ENCODE results near the gene GABRG3.

GABRG3 gene

DNA sequence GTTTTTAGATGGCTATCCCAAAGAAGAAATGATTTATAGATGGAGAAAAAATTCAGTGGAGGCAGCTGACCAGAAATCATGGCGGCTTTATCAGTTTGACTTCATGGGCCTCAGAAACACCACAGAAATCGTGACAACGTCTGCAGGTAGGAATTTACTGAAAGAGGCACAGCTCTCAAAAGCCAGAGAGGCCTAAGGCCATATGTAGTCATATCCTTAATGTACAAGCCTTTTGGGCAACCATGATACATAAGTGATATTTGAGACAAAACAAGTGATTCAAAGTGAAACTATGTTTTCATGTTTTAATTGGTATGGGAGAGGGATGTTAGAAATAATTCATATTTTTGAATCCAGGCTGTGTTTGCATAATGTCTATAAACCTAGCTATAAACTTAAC lies 509.7 kb downstream of the GABRG3 start:
- no peak for DNase-seq

DNA sequence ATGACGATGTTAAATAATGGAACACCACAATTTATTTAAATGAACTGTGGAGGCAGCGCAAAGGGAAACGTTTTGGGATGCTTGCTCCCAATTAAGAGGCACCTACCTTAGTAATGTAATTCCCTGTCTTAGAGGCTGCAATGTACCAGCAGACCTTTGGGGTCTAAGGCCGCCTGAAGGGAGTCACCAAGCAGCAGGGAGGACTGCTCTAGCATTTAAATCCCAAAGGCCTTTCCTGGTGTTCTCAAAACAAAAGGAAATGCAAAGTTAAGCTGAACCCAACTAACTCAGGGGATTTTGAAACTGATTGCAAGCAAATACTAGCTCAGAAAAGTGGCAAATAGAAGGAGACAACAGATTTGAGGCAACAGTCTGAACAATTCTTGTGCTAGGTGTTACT lies 510.8 kb downstream of the GABRG3 start:
- DNase-seq = no peak

DNA sequence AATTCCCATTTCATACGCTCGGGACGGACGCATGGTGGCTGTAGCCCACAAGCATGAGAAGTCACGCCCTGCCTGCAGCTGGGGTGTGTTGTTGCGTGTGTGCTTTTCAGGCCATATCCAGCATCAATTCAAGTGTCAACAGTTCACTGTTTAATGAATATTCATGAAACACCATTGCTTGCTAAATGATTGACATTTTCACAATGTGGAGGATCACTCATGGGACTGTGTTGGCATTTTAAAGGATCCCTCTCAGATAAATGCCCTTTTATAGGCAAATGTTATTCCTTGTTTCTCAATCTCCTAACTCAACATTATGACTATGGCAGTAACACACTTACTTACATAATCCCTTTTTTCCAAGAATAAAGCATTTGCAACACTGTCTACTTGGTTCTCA lies 511.3 kb downstream of the GABRG3 start:
- no peak for DNase-seq

DNA sequence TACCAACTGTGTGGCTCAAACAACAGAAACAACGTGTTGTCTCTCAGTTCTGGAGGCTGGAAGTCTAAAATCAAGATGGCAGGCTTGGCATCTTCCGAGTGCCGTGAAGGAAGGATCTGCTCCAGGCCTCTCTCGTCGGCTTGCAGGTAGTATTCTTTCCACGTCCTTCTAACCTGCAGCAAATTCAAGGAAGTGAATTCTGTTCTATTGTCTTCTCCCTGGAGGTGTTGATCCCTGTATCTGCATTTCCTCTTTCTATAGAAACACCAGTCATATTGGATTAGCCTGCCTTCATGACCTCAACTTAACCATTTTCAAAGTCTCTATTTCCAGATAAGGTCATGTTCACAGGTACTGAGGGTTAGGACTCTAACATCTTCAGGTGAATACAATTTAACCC lies 512.1 kb downstream of the GABRG3 start:
- no peak for DNase-seq

DNA sequence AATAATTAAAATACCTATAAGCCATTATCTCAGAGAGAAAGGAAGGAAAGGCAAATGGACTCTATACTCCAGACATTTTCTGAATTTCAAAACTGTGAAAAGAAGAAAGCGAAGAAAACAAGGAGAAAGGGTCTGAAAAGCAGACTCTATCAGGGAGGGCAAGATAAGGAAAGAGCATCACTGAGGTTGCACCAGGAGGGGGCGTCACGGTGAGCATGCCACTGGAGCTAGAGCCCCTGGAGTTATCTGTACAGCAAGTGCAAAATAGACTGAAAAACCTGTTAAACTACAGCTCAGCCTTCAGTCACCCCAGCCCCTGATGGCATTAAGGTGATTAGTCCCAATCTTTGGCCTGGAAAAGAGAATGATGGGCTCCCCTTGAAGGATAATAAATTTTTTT lies 514.3 kb downstream of the GABRG3 start:
- DNase-seq = no peak

DNA sequence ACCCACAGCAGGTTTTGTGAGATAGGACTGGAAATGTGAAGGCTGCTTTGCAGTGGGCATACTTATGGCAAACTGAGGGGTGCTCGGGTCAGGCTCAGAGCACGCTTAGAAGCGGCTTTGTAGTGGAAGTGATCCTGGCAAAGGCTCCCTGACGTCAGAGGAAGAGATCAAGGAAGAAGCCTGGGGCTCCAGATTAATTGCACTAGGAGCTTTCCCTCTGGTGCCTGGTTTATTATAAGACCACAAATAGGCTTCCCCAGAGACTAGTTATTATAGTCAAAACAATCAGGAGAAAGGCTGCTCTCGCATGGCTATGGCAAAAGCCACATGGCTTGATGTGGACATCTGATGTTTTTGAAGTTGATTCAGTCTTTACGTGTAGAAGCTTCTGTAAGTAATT lies 515.1 kb downstream of the GABRG3 start:
- no peak for DNase-seq

DNA sequence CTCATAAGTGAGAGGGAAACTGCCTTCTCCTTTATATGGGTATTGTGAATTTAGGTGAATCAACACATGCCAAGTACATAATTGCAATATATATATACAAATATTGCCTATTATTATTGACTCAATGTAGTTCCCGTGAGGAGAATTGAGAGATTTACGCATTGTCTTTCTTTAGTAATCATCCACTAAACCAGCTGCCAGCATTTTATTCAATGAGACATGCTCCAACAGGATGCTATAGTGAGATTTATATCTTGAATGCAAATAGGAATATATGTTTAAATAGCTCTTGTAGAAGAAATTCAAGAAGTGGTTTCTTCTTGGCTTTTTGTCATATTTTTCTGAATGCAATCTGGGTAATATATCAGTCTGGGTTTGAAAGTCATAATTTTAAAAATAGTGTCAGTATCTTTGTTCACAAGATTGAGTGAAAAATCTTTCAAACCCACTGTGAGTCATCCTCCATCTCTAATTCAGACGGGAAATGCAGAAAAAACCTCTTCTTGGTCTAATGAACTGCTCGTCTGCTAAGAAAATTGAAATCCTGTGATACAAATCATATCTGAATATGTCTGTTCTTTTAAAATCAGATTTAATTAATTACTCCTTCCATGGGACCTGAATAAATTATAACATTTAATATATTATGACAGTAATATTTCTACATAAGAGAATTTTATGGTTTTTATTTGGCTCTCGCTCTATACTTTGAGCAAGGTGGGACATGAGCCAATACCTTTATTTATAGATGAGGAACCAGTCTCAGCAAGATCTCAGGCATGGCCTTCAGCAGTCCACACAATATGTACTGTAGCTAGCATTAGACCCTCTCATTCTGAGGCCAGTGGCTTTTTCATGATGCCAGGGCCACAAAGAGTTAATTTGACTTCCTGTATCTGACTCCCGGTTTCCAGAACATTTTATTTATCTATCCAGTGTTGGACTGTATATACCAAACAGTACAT lies 516.0 kb downstream of the GABRG3 start:
- no peak for DNase-seq

DNA sequence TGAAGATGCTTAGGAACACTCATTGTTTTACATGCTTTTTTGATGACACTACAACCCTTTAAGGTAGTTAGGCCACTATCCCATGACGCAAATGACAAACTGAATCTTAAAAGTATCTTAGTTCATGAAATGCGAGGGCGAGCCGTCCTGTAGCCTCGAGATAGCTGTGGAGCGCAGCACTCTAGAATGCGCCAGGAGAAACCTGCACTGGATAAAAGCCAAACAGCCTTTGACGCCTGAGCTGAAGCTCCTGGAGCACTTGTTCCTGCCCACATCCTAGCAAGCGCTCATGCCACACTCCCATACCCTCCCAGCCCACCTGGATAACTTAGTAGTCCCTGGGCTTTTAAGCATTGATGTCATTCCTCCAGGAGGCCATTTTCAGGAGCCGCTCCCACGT lies 516.9 kb downstream of the GABRG3 start:
- no peak for DNase-seq

DNA sequence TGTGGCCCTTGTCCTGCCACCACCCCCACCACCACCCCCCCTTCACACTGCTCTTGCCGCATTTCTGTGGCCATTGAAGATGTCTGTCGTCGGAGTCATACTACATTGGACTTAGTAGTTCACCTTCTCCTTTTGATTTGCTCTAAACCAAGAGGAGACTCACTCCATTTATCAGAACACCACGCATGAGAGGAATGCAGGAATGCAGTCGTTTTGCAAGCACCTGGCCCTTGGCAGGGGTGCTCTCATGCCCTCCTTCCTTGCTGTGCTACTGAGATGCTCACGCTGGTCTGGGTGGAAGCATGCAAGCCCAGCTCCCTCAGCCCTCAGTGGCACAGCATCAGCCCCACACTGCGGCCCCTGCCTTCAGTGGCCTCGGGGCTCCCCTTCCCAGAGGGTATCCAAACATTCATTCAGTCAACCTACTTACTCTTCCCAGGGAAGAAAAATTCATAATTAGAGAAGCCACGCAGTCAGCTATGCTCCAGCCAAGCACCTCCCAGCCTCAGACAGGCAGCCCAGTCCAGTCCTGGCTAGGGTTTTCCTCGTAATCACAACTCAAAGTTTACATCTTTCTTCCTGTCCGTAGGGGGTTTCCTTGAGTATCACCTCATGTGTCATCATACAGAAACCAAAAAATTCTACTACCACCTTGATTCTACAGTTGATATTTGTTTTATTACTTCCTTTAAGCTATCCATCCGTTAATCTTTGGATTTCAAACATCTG lies 520.0 kb downstream of the GABRG3 start:
- DNase-seq = no peak

DNA sequence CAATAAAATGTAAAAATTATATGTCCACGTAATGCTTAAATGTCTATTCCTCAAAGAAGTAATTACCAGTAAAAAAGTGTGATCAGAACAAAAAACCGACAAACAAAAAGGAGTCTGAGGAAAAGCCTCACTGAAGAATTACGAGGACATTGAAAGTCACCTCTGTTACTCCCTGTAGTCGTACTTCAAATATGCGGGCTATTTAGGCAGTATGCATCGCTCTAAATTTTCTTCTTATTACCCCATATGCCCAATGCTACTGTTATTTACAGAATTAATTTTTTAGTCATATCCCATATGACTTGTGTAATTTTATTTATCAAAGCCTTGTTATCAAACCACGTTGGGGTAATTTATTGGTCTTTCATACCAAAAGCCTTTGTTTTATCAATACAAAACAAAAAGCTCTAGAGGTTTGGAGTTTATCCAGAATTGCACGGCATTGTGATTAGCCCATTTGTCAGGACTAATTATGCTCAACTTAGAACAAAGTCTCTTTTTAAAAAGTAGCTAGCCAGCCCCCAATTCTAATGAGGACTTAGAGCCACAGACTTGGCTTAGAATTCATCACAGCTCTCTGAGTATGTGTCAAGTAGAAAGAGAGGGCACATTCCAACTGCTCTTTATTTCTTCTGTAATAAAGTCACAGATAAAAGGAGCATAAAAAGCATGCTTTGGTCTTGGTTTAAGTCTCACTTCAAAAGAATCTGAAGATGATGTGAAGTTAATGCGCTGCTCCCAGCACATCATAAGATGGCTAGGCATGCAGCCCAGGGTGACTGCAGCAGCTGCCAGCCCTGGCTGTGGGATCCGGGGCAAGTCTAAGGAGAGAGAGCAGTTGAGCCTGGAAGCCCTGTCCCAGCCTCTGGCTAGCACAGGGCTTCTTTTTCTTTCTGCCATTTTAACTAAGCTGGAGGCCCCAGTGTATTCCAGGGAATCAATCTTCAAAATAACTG lies 521.0 kb downstream of the GABRG3 start:
- DNase-seq = no peak

DNA sequence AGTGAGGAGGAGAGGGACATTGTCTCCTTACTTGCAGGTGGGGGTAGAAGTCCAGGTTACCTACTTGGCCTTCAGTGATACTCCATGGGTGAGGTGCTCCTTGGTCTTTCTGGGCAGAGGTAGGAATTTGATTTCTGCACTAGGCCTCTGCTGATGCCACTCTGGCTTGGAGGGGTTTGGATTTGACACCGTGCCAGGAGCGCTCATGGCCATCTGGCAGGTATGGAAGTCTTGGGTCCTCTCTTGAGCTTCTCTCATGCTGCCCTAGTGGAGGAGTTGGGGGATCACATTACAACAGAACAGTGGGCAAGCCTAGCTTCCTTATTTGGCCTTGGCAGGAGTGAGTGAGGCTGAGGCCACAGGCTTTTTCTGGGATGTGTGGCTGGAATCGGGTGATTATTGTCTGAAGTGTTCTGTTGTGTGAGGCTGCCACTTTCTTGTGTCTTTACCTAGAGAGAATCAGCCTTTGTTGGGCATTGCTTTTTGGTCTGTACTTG lies 525.0 kb downstream of the GABRG3 start:
- DNase-seq = no peak

DNA sequence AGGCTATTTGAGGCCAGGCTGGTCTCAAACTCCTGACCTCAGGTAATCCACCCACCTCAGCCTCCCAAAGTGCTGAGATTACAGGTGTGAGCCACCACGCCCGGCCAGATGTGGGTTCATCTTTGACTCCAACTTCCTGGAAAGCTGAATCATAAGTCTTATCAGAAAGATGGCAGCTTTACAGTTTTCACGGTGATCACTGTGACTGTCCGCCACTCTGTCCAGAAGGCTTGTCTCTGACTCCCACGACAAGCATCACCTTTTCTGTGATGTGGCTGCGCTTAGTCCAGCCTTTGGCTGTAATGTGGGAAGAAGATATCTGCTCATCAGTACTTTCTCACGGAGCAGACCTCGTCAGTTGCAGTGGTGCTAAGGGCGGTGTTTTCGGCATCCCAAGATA lies 527.7 kb downstream of the GABRG3 start:
- no peak for DNase-seq

DNA sequence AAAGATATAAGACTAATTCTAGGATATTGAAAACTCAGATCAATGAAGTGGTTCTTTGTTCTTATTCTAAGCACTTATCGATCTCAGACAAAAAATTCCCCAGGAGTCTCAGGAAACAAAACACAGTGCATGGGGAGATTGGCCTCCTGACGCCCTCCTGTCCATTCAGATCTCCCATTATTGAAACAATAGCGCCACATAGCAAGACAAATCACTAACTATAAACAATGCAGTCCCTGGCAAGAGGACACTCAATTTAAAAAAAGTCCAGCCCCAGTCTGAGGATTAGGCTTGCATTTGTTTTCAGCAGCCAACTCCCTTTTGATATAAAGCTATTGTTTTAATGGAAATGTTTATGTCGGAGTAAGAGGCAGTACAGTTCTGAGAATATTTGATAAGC lies 528.2 kb downstream of the GABRG3 start:
- DNase-seq = no peak

DNA sequence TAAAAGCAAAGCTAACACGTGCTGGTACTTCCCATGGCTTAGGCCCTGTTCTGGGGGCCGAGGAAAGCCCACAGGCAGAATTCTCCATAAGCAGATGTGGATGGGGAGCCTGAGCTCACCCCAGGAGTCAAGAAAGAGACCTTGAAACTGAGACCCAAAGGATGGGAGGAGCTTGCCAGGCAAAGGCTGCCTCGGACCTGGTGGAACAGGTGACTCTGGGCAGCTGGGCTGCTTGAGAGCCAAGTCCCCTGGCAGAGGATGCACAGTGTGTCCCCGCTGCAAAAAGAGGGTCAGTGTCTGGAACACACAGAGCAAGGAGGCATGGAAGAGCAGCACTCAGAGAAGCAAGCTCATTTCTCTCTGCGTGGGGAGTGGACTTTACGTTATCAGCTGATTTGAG lies 528.7 kb downstream of the GABRG3 start:
- DNase-seq = no peak

DNA sequence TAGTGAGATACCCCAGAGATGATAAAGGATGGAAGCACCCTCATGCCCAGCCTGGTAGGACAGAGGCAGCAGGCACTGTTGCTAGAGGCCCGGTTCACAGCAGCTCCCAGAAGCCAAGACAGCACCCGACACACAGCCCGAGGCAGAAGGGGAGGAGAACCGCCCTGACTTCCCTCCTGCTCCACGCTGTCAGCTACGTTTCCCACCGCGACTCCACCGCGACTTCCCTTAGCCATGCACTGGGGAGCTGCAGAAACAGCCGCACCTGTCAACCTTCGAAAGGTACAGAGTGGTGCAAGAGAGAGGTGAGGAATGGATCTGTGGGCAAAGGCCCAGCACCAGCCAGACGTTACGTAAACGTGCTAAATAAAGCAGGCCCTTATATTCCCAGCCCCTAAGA lies 529.2 kb downstream of the GABRG3 start:
- DNase-seq = no peak

DNA sequence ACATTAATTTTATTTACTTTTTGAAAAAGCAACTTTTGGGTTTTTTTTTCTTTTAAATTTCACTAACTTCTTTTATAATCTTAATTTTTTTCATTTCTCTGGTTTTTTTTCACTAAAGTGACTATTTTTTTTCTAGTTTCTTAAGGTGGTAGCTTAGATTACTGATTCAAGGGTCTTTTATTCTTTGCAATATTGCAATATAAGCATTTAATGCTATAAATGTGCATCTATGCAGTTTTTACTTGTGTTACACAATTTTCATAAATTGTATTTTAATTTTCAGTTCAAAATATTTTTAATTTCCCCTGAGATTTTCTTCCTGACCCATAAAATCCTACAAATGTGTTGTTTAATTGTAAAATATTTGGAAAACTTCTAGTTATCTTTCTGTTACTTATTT lies 535.8 kb downstream of the GABRG3 start:
- DNase-seq = no peak

DNA sequence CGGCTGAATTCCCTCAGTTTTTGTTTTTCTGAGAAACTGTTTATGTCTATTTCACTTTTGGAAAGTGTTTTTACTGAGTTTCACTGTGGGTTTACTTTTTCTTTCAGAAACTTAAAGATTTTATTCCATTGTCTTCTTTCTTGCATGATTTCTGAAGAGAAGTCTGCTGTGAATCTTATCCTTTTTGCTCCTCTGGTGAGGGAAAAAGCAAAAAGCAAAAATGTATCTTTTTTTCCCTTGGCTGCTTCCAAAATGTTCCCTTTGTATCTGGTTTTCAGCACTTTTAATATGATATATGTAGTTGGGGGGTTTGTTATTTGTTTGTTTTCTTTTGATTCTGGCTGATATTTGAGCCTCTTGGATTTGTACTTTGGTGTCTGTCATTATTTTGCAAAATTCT lies 538.0 kb downstream of the GABRG3 start:
- DNase-seq = no peak

DNA sequence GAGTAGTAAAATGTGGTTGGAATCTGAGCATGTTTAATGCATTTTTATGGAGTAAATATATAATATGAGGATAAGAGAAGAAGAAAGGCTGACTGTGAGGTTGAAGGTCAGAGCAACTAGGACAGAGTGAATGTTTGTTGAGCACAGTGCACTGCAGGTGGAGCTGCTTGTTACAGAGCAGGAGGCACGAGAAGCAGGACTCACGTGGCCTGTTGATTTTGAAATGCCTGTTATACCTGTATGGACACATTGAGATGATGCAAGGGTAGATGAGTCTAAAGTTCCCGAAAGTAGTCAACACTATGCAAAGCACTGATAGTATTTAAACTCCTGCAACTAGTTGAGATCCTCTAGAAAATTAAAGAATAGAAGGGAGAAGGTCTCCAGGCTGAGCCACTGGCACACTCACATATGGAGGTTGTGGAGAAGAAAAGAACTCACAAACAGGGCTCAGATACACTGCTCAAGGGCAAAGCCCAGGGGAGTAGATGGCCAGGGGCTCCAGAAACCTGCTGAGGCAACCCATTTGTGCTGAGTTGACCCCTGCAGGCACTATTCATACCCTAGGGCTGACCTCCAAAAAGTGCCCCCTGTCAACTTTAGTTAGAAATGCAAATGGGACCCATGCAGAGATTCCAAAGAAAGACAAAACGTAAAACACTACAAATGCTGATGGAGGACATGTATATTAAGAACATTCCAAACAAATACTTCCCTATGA lies 541.5 kb downstream of the GABRG3 start:
- DNase-seq = no peak

DNA sequence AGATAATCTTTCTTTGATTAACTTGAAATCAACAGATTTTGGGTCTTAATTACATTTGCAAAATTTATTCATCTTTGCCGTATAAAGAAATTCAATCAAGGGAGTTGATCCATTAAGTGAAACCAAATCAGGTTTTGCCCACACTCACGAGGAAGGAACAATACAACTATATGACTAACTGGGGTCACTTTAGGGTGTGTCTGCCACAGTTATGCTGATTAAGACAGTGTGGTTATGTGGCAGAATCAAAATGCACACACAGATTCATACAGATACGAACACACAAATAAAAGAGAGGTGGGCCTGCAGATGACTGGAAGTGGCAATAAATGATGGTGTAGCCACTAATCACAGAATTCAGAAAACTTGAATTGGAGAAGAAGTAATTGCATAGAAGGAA lies 543.5 kb downstream of the GABRG3 start:
- DNase-seq = no peak

DNA sequence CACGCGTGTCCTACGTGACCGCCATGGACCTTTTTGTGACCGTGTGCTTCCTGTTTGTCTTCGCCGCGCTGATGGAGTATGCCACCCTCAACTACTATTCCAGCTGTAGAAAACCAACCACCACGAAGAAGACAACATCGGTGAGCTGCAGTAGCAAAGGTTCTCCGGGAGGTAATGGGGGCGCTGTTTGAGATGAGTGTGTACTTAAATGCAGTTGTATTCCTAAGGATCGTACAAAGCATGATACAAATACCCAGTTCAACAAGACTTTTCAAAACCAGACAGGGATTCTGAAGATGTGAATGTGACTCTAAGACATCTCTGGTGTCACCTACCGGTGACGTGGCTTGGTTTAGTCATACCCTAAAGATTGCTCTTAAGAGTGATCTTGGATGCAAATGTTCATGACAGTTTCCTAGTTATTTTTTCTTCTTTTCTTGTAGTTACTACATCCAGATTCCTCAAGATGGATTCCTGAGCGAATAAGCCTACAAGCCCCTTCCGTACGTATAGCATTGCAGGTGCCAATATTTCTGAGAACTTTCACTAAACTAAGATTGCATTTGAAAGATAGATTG lies 556.6 kb downstream of the GABRG3 start:
- no peak for DNase-seq

DNA sequence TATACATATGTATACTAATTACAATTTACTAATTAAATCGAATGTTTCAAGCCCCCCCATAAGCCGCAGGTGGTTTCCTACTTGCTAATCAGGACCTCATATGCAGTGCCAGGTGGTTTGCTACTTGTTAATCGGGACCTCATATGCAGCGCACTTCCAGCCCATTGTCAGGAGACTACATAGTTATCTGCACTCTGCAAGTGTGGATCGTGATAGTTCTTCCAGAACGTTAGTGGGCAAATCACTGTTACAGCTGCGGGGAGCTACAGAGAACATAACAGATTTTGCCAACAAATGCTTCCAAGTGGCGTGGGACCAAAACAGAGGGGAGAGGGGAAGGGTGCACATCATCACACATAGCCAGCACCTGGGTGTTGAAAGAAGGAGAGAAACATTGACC lies 558.4 kb downstream of the GABRG3 start:
- no peak for DNase-seq

DNA sequence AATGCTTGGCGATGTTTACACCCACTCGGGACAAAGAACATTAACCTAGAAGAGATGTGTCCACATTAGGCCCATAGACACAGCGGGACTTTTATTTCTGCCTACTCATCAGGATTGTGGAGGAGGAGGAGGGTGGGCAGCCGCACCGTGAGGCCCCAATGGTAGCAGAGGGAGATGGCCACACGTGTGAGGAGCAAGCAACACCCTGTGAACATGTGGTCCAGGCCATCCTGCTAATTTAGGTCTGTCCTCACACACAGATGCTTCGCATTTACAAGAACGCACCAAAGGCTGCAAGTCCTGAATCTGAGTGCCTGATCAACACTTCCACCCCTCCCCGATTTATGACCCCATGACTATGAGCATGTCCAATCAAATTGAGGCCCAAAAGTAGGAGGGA lies 560.0 kb downstream of the GABRG3 start:
- DNase-seq = no peak
